Lower lobe of right lung (tissue), 2 donors: ENCODE data around the gene ATG5. TPM values are rescaled to one million over a fixed set of nuclear protein-coding genes. Genes with fewer than 3 reads are reported as not detected.

ENCODE experiments used
- ATAC-seq, 2 donors: fragments of 200-7000 bp; cut with Tn5 transposase; one replicate each; pipeline ENCODE4 v1.9.1; 2020 to 2022; ENCODE audit warnings: mild to moderate bottlenecking in 2 of 2, moderate library complexity in 2 of 2
- DNase-seq: peaks from one replicate; pipeline ENCODE4 v3.0.0-alpha.2; 2020
- H3K27ac ChIP-seq: fragments of 200-600 bp; one replicate; pipeline ENCODE4 v1.8.0; 2022
- H3K27me3 ChIP-seq: fragments of 200-600 bp; one replicate; pipeline ENCODE4 v1.8.0; 2022; ENCODE audit warnings: low read depth
- H3K36me3 ChIP-seq: fragments of 200-600 bp; one replicate; pipeline ENCODE4 v1.8.0; 2022; ENCODE audit warnings: mild to moderate bottlenecking
- H3K4me1 ChIP-seq: fragments of 200-600 bp; one replicate; pipeline ENCODE4 v1.8.0; 2022
- H3K4me3 ChIP-seq: fragments of 200-600 bp; one replicate; pipeline ENCODE4 v1.8.0; 2022; ENCODE audit warnings: mild to moderate bottlenecking
- H3K9me3 ChIP-seq: fragments of 200-600 bp; one replicate; pipeline ENCODE4 v1.8.0; 2022
- intact Hi-C: fragments of 100-400 bp; cut with DNase I; formaldehyde crosslinking; loops from one replicate; pipeline ENCODE4 v1.11.0; 2022
- total RNA-seq: library from RNA; stranded (reverse); fragmentation: NEBNext Ultra II Directional; extraction: Animal tissue kit (Norgen Biotek cat#: 25700); gene quantifications from one replicate; pipeline ENCODE4 v1.2.1, GENCODE V29; 2021
- TF ChIP-seq, protein P1 (sequence below): fragments of 200-600 bp; IDR thresholded peaks from one replicate; pipeline ENCODE4 v1.8.0; 2022; ENCODE audit warnings: antibody characterized with exemption, mild to moderate bottlenecking
- donor health status: DM: no; HTN: yes; CAD: no; lungs with severe emphysema.

Gene ATG5
- total RNA-seq, 1 donor from 2014 or later: 33.6 TPM

GRCh38 chr6:106199331-106199730, 126.2 kb downstream of the ATG5 start:
- ATAC-seq (no peak), DNase-seq (no peak)
- intact Hi-C loops: no loop called here
- Histone ChIP-seq H3K27me3 (no peaks in the 10 kb centered on the region), H3K9me3 (no peaks in the 10 kb centered on the region), H3K27ac (no peak overlapping the region), H3K4me1 (no peaks in the 10 kb centered on the region), H3K36me3 (peaks cover 10% of the 10 kb centered on the region), H3K4me3 (no peak overlapping the region)
- TF ChIP-seq, protein P1, sequence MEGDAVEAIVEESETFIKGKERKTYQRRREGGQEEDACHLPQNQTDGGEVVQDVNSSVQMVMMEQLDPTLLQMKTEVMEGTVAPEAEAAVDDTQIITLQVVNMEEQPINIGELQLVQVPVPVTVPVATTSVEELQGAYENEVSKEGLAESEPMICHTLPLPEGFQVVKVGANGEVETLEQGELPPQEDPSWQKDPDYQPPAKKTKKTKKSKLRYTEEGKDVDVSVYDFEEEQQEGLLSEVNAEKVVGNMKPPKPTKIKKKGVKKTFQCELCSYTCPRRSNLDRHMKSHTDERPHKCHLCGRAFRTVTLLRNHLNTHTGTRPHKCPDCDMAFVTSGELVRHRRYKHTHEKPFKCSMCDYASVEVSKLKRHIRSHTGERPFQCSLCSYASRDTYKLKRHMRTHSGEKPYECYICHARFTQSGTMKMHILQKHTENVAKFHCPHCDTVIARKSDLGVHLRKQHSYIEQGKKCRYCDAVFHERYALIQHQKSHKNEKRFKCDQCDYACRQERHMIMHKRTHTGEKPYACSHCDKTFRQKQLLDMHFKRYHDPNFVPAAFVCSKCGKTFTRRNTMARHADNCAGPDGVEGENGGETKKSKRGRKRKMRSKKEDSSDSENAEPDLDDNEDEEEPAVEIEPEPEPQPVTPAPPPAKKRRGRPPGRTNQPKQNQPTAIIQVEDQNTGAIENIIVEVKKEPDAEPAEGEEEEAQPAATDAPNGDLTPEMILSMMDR: no peak

DNA sequence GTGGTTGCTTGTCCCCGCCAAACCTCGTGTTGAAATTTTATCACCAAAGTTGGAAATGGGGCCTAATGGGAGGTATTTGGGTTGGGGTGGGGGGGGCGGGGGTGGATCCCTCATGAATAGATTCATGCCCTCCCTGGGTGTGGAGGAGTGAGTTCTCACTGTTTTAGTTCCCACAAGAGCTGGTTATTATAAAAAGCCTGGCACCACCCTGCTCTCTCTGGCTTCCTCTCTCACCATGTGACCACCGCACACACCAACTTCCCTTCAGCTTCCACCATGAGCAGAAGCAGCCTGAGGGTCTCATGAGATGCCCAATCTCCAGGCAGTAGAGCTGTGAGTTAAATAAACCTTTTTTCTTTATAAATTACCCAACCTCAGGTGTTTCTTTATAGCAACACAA, 128.1 kb downstream of the ATG5 start:
- TF ChIP-seq, protein P1: no peak
- DNase-seq (no peak), ATAC-seq (peak in 1 of 2 donors; percentile 51)
- Histone ChIP-seq H3K27me3 (no peaks in the 10 kb centered on the region), H3K27ac (no peak overlapping the region), H3K9me3 (no peaks in the 10 kb centered on the region), H3K4me1 (no peaks in the 10 kb centered on the region), H3K36me3 (peaks cover 10% of the 10 kb centered on the region), H3K4me3 (no peak overlapping the region)
- intact Hi-C loops: no loop called here

DNA sequence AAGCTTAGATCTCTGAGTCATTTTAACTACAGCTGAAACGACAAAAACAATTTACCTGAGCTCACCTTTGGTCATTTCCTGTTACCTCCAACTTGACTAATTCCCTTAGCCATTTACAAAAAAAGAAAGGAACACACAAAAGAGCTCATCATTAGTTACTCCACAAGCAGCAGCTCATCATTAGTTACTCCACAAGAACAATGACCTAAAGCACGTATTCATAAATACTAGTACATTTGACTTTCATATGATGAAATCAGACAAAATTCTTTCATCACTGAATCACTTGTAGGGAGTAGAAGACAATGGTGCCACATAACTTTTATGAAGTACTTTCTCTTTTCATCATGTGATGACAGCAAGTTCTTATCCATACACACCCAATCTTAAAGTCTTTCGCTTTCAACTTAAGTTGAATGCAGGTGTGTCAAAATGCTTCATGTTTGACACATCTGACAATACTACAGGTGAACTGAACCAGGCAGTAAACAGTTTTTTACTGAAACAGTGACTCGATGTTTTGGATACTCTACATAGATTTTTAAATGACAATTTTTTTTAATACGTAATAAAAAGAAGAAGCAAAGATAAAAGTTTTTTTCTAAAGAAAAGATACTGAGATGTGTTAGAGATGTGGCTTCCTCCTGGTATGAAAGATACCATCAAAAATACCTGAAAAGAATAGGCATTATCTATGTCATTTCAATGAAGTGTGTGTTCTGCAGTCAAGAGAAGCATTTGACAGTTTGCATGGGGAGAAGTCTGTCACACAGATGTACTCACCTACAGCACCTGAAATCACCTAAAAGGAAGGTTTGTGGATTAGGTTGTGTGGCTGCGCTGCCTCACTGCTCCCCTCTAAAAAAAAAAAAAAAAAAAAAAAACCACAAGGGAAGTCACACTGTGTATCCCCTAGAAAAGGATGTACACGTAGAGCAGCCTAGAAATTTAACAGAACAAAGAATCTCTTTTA, 130.3 kb downstream of the ATG5 start:
- no peaks in the 10 kb centered on the region for H3K9me3 ChIP-seq
- H3K27me3 ChIP-seq: no peaks in the 10 kb centered on the region
- ATAC-seq (peak in 1 of 2 donors; percentile 47), DNase-seq (no peak)
- no peak overlapping the region for H3K4me3 ChIP-seq
- intact Hi-C loops: no loop called here
- TF ChIP-seq, protein P1: no peak
- no peak overlapping the region for H3K27ac ChIP-seq
- H3K36me3 ChIP-seq: no peaks in the 10 kb centered on the region
- H3K4me1 ChIP-seq: no peaks in the 10 kb centered on the region

- Histone ChIP-seq H3K27ac (no peak overlapping the region), H3K4me1 (no peaks in the 10 kb centered on the region), H3K27me3 (no peaks in the 10 kb centered on the region), H3K9me3 (no peaks in the 10 kb centered on the region), H3K36me3 (no peaks in the 10 kb centered on the region), H3K4me3 (no peak overlapping the region)
- TF ChIP-seq, protein P1: no peak
- intact Hi-C loops: no loop called here
- ATAC-seq (no peak), DNase-seq (no peak)
Measured at GRCh38 chr6:106192824-106193223, 132.7 kb downstream of the ATG5 start.

- Histone ChIP-seq H3K4me1 (no peaks in the 10 kb centered on the region), H3K27ac (no peak overlapping the region), H3K4me3 (no peak overlapping the region), H3K27me3 (no peaks in the 10 kb centered on the region), H3K36me3 (peaks cover 9% of the 10 kb centered on the region), H3K9me3 (no peaks in the 10 kb centered on the region)
- intact Hi-C loops: no loop called here
- DNase-seq (no peak), ATAC-seq (no peak)
- TF ChIP-seq, protein P1: no peak
Measured at GRCh38 chr6:106188104-106188794, 137.3 kb downstream of the ATG5 start.
